ENCODE data around the gene GIT1.

- TF ChIP-seq CTCF (IDR thresholded peaks at IDR 0.05; ENCODE audit: low read depth, low read length) (no peak), POLR2A (IDR thresholded peaks at IDR 0.05; ENCODE audit: extremely low read depth, insufficient read length) (no peak)
Observed at GRCh38 chr17:29557085-29557738, 32.2 kb downstream of the GIT1 start.

All from NB4 (cell line).